AG04450 (cell line): Measurements from ENCODE around the gene NPTX2. TPM values are rescaled to one million over a fixed set of nuclear protein-coding genes. Genes with fewer than 3 reads are reported as not detected.

Experiments
- CTCF ChIA-PET: fragments of 300-600, 350-600 bp; formaldehyde crosslinking; extraction: SDS; loops from one replicate; lab custom pipeline; 2022; ENCODE audit warnings: antibody characterized with exemption, inconsistent platforms; lab: Charles Lee
- POLR2A ChIA-PET: fragments of 350-600 bp; formaldehyde crosslinking; extraction: SDS; loops from one replicate; lab custom pipeline; 2021; ENCODE audit warnings: antibody characterized with exemption, inconsistent platforms; lab: Yijun Ruan, JAX
- DNase-seq: peaks from one replicate; pipeline ENCODE4 v3.0.0-alpha.2; 2011; ENCODE audit warnings: low read depth, low spot score
- H3K27ac ChIP-seq: one replicate; pipeline ENCODE4 v1.5.1; 2012; ENCODE audit warnings: low read depth, low read length, control low read depth
- H3K27me3 ChIP-seq: one replicate; pipeline ENCODE4 v1.6.0; 2012; ENCODE audit warnings: low read length; ENCODE audit not compliant: control insufficient read depth, insufficient read depth
- H3K4me3 ChIP-seq: 2 replicates; pipeline ENCODE4 v1.5.1; 2011; ENCODE audit warnings: mild to moderate bottlenecking, low read depth, low read length, control low read depth
- H3K9me3 ChIP-seq: 2 replicates; pipeline ENCODE4 v1.5.1; 2012; ENCODE audit warnings: low read length; ENCODE audit not compliant: control insufficient read depth, insufficient read depth
- CTCF ChIP-seq: IDR thresholded peaks from 2 replicates; pipeline ENCODE4 v1.5.1; 2011; ENCODE audit warnings: low read depth, low read length, control low read depth, inconsistent platforms
- polyA plus RNA-seq: library from polyadenylated mRNA; depleted of rRNA; stranded (reverse); fragments of >200 nt; gene quantifications from 2 replicates; pipeline ENCODE4 v1.2.3, GENCODE V29; 2011

The NPTX2 gene
- polyA plus RNA-seq, 1 experiment = 0.02 TPM

- TF ChIP-seq CTCF = no peak
Measured at GRCh38 chr7:98603399-98603788, 13.7 kb upstream of the NPTX2 start.

GRCh38 chr7:98613601-98614425, 3.3 kb upstream of the NPTX2 start:
- Histone ChIP-seq H3K27ac (no peak overlapping the region), H3K27me3 (peaks cover 7% of the 10 kb centered on the region), H3K9me3 (peaks cover 8% of the 10 kb centered on the region; the same call in 1 of the 2 replicates), H3K4me3 (no peak overlapping the region)
- ChIA-PET POLR2A (no interaction called here), CTCF (no interaction called here)
- no peak for TF ChIP-seq CTCF
- no peak for DNase-seq

More at GRCh38 chr7:98603399-98603788, 13.7 kb upstream of the NPTX2 start:
- ChIA-PET POLR2A (no interaction called here), CTCF (no interaction called here)
- no peak overlapping the region for H3K4me3 ChIP-seq
- H3K27me3 ChIP-seq = no peaks in the 10 kb centered on the region
- peaks cover 6% of the 10 kb centered on the region for H3K9me3 ChIP-seq
- no peak overlapping the region for H3K27ac ChIP-seq
- no peak for DNase-seq

- TF ChIP-seq CTCF = no peak
- Histone ChIP-seq H3K27ac (no peak overlapping the region), H3K27me3 (peaks cover 7% of the 10 kb centered on the region), H3K9me3 (peaks cover 12% of the 10 kb centered on the region; the same call in 1 of the 2 replicates), H3K4me3 (no peak overlapping the region)
- ChIA-PET CTCF (no interaction called here), POLR2A (no interaction called here)
- no peak for DNase-seq
Measured at GRCh38 chr7:98616381-98617050, 569 bp upstream of the NPTX2 start.

- CTCF ChIA-PET = no interaction called here
Measured at GRCh38 chr7:98617960-98618418, 904 bp downstream of the NPTX2 start.

More at GRCh38 chr7:98617960-98618418, 904 bp downstream of the NPTX2 start:
- Histone ChIP-seq H3K4me3 (no peak overlapping the region), H3K27ac (no peak overlapping the region), H3K9me3 (peaks cover 17% of the 10 kb centered on the region; the same call in 1 of the 2 replicates), H3K27me3 (peaks cover 7% of the 10 kb centered on the region)
- DNase-seq = no peak
- POLR2A ChIA-PET = no interaction called here
- TF ChIP-seq CTCF = no peak
